Measurements from ENCODE around the gene ESCO1.
"Not testable (repeated sequence)": the region's sequence is repeated elsewhere in the genome, so short reads cannot be mapped to it uniquely, and the experiment has no call there.

ESCO1 gene

GRCh38 chr18:21629089-21629832 is 28.8 kb upstream of the ESCO1 start:
- no peak for TF ChIP-seq CTCF (IDR thresholded peaks at IDR 0.05; ENCODE audit: borderline replicate concordance, insufficient read depth, low read depth, low read length)
- H3K4me3 ChIP-seq (ENCODE audit: low read depth, low read length), result no peak overlapping the region

GRCh38 chr18:21621640-21622039 is 21.1 kb upstream of the ESCO1 start:
- H3K4me3 ChIP-seq (ENCODE audit: low read depth, low read length), result not testable (repeated sequence)

GRCh38 chr18:21612125-21613039 is 11.9 kb upstream of the ESCO1 start, which contains the start of gene SNRPD1:
SNRPD1 (plus strand) TSS chr18:21612314; CDS start chr18:21612430, 116 bp downstream.
- H3K4me3 ChIP-seq (ENCODE audit: low read depth, low read length), result peak within 1 kb of the TSS; percentile 76
- TF ChIP-seq CTCF (IDR thresholded peaks at IDR 0.05; ENCODE audit: borderline replicate concordance, insufficient read depth, low read depth, low read length), result peak; percentile 96

GRCh38 chr18:21611401-21612124 is 11.1 kb upstream of the ESCO1 start:
- peak overlapping the region; percentile 76 for H3K4me3 ChIP-seq (ENCODE audit: low read depth, low read length)

- TF ChIP-seq CTCF (IDR thresholded peaks at IDR 0.05; ENCODE audit: borderline replicate concordance, insufficient read depth, low read depth, low read length), result no peak
- no peak overlapping the region for H3K4me3 ChIP-seq (ENCODE audit: low read depth, low read length)
Measured at GRCh38 chr18:21605213-21605612, 4.7 kb upstream of the ESCO1 start.

- H3K4me3 ChIP-seq (ENCODE audit: low read depth, low read length), result no peak overlapping the region
- TF ChIP-seq CTCF (IDR thresholded peaks at IDR 0.05; ENCODE audit: borderline replicate concordance, insufficient read depth, low read depth, low read length), result no peak
Measured at GRCh38 chr18:21604671-21605070, 4.2 kb upstream of the ESCO1 start.

GRCh38 chr18:21602299-21602587 is 1.7 kb upstream of the ESCO1 start:
- no peak for TF ChIP-seq CTCF (IDR thresholded peaks at IDR 0.05; ENCODE audit: borderline replicate concordance, insufficient read depth, low read depth, low read length)
- no peak overlapping the region for H3K4me3 ChIP-seq (ENCODE audit: low read depth, low read length)
